Stimulated activated CD8-positive, alpha-beta memory T cell treated with anti-CD3 and anti-CD28 coated beads, Interleukin-4, amount 100 ng/mL, for 24 hours (primary cell): ENCODE measurements around the gene AOC3.
A peak's percentile ranks its signal among the peaks of the same experiment; 100 is the strongest.

ENCODE experiments used
- DNase-seq: peaks from one replicate; pipeline ENCODE4 v3.0.0-alpha.2; 2020; ENCODE audit warnings: low read depth

The AOC3 gene

GRCh38 chr17:42850954-42851353, at the start of gene AOC3:
Gene AOC3 (plus strand): TSS chr17:42851199. CDS start chr17:42851344, 145 bp downstream.
- DNase-seq = no peak

GRCh38 chr17:42803074-42803883, 47.7 kb upstream of the AOC3 start:
- DNase-seq = no peak

- no peak for DNase-seq
Observed at GRCh38 chr17:42804918-42805367, 46.1 kb upstream of the AOC3 start.

GRCh38 chr17:42806249-42806648, 44.8 kb upstream of the AOC3 start:
- no peak for DNase-seq

GRCh38 chr17:42809250-42809649, 41.7 kb upstream of the AOC3 start:
- no peak for DNase-seq

GRCh38 chr17:42814633-42815399, 36.2 kb upstream of the AOC3 start:
- DNase-seq = no peak

- no peak for DNase-seq
Observed at GRCh38 chr17:42817866-42818265, 33.1 kb upstream of the AOC3 start.

- DNase-seq = no peak
Observed at GRCh38 chr17:42818379-42818778, 32.6 kb upstream of the AOC3 start.

GRCh38 chr17:42819939-42820535, 31.0 kb upstream of the AOC3 start:
- peak; percentile 51 for DNase-seq

- no peak for DNase-seq
Observed at GRCh38 chr17:42821176-42821575, 29.8 kb upstream of the AOC3 start.

GRCh38 chr17:42827472-42827871, 23.5 kb upstream of the AOC3 start:
- no peak for DNase-seq

- no peak for DNase-seq
Observed at GRCh38 chr17:42830971-42831370, 20.0 kb upstream of the AOC3 start.

GRCh38 chr17:42832213-42832933, 18.6 kb upstream of the AOC3 start:
- DNase-seq = no peak

- DNase-seq = peak; percentile 84
Observed at GRCh38 chr17:42832934-42833766, 17.8 kb upstream of the AOC3 start, which contains the start of gene PSME3. Gene PSME3 (plus strand): TSS chr17:42833397. CDS start chr17:42833632, 235 bp downstream.

- no peak for DNase-seq
Observed at GRCh38 chr17:42833767-42834422, 17.1 kb upstream of the AOC3 start.

- DNase-seq = no peak
Observed at GRCh38 chr17:42835732-42836131, 15.3 kb upstream of the AOC3 start.

GRCh38 chr17:42841975-42842685, 8.9 kb upstream of the AOC3 start:
- DNase-seq = no peak

- DNase-seq = no peak
Observed at GRCh38 chr17:42843358-42843934, 7.6 kb upstream of the AOC3 start.

GRCh38 chr17:42844271-42844670, 6.7 kb upstream of the AOC3 start, which contains the start of gene AOC2:
Gene AOC2 (plus strand): TSS chr17:42844580. CDS start chr17:42844627, 47 bp downstream.
- no peak for DNase-seq
